Neural cell (in vitro differentiated cells): ENCODE measurements around the gene CTRB2. TPM values are rescaled to one million over a fixed set of nuclear protein-coding genes. Genes with fewer than 3 reads are reported as not detected.

Source experiments
- H2AFZ ChIP-seq: fragments of 200-600, 300-800 bp; sonication (generic), shearing (Covaris generic); 2 replicates; pipeline ENCODE4 v1.6.0; 2014; ENCODE audit warnings: low read depth, mild to moderate bottlenecking, antibody characterized with exemption, low read length, moderate library complexity
- H3F3A ChIP-seq: fragments of 200-600 bp; shearing (Covaris generic); 2 replicates; pipeline ENCODE4 v1.6.1; 2016; ENCODE audit warnings: mild to moderate bottlenecking, moderate library complexity, mixed read lengths, antibody characterized with exemption, low read length; ENCODE audit not compliant: insufficient read depth, poor library complexity, severe bottlenecking
- H3K27ac ChIP-seq: fragments of 200-600, 300-800 bp; sonication (generic), shearing (Covaris generic); 2 replicates; pipeline ENCODE4 v1.5.1; 2014; ENCODE audit warnings: mild to moderate bottlenecking, low read length, moderate library complexity
- H3K27me3 ChIP-seq: fragments of 300-800, 200-600 bp; sonication (generic), shearing (Covaris generic); 2 replicates; pipeline ENCODE4 v1.6.0; 2014; ENCODE audit warnings: mild to moderate bottlenecking, low read depth, low read length, moderate library complexity; ENCODE audit not compliant: insufficient read depth
- H3K36me3 ChIP-seq: fragments of 300-800, 200-600 bp; sonication (generic), shearing (Covaris generic); 2 replicates; pipeline ENCODE4 v1.5.1; 2014; ENCODE audit warnings: mild to moderate bottlenecking, antibody characterized with exemption, low read length, moderate library complexity; ENCODE audit not compliant: insufficient read depth
- H3K4me2 ChIP-seq: fragments of 300-800, 200-600 bp; sonication (generic), shearing (Covaris generic); 2 replicates; pipeline ENCODE4 v1.6.0; 2014; ENCODE audit warnings: mild to moderate bottlenecking, low read length
- H3K4me3 ChIP-seq: fragments of 300-800, 200-600 bp; sonication (generic), shearing (Covaris generic); 2 replicates; pipeline ENCODE4 v1.5.1; 2014; ENCODE audit warnings: mild to moderate bottlenecking, low read length, moderate library complexity
- H3K79me2 ChIP-seq: fragments of 200-600 bp; shearing (Covaris generic); replicated peaks from 2 replicates; pipeline ENCODE4 v1.6.0; 2014; ENCODE audit warnings: mild to moderate bottlenecking, low read length, moderate library complexity; ENCODE audit not compliant: insufficient read depth
- H3K9ac ChIP-seq: fragments of 300-800, 200-600 bp; sonication (generic), shearing (Covaris generic); 2 replicates; pipeline ENCODE4 v1.6.1; 2016; ENCODE audit warnings: mild to moderate bottlenecking, low read length, mixed read lengths
- H3K9me2 ChIP-seq: fragments of 200-600 bp; shearing (Covaris generic); 2 replicates; pipeline ENCODE4 v1.6.1; 2016; ENCODE audit warnings: mild to moderate bottlenecking, low read length, mixed read lengths; ENCODE audit not compliant: insufficient read depth
- H3K9me3 ChIP-seq: fragments of 200-600, 300-800 bp; sonication (generic), shearing (Covaris generic); 2 replicates; pipeline ENCODE4 v1.6.1; 2016; ENCODE audit warnings: mild to moderate bottlenecking, mixed run types, low read length, moderate library complexity, mixed read lengths
- H4K20me1 ChIP-seq: fragments of 200-600 bp; shearing (Covaris generic); 2 replicates; pipeline ENCODE4 v1.6.1; 2016; ENCODE audit warnings: mild to moderate bottlenecking, mixed run types; ENCODE audit not compliant: insufficient read depth
- EP300 ChIP-seq: fragments of 450-650 bp; conservative IDR thresholded peaks from 2 replicates; pipeline ENCODE4 v1.6.1; 2014; ENCODE audit warnings: antibody characterized with exemption, mild to moderate bottlenecking, moderate library complexity; ENCODE audit not compliant: poor library complexity, severe bottlenecking
- EZH2 ChIP-seq: fragments of 200-600, 300-800 bp; shearing (Covaris generic), sonication (generic); IDR thresholded peaks from 2 replicates; pipeline ENCODE4 v1.6.1; 2014; ENCODE audit warnings: antibody characterized with exemption, low read length, borderline replicate concordance, mild to moderate bottlenecking; ENCODE audit not compliant: insufficient read depth, poor library complexity, severe bottlenecking
- MXI1 ChIP-seq: fragments of 450-650 bp; conservative IDR thresholded peaks from 2 replicates; pipeline ENCODE4 v1.6.1; 2014; ENCODE audit warnings: antibody characterized with exemption, mild to moderate bottlenecking; ENCODE audit not compliant: poor library complexity, severe bottlenecking
- POLR2AphosphoS5 ChIP-seq: IDR thresholded peaks from 2 replicates; pipeline ENCODE4 v1.6.1; 2012
- RAD21 ChIP-seq: fragments of 450-650 bp; conservative IDR thresholded peaks from 2 replicates; pipeline ENCODE4 v1.6.1; 2014; ENCODE audit warnings: antibody characterized with exemption, mild to moderate bottlenecking, moderate library complexity
- REST ChIP-seq: IDR thresholded peaks from 2 replicates; pipeline ENCODE4 v1.6.1; 2012; ENCODE audit warnings: borderline replicate concordance
- SMC3 ChIP-seq: fragments of 450-650 bp; conservative IDR thresholded peaks from 2 replicates; pipeline ENCODE4 v1.6.1; 2014; ENCODE audit warnings: antibody characterized with exemption, mild to moderate bottlenecking, moderate library complexity; ENCODE audit not compliant: poor library complexity
- TAF1 ChIP-seq: IDR thresholded peaks from 2 replicates; pipeline ENCODE4 v1.6.1; 2012; ENCODE audit warnings: low read depth
- polyA plus RNA-seq: library from polyadenylated mRNA; depleted of rRNA; stranded (reverse); fragments of >200 nt; gene quantifications from 2 replicates; pipeline ENCODE4 v1.2.3, GENCODE V29; 2014
- TF ChIP-seq, protein P1 (sequence below): fragments of 450-650 bp; IDR thresholded peaks from 2 replicates; pipeline ENCODE4 v1.5.1; 2014; ENCODE audit warnings: antibody characterized with exemption, mild to moderate bottlenecking, moderate library complexity; ENCODE audit not compliant: poor library complexity, severe bottlenecking

The CTRB2 gene
- polyA plus RNA-seq, 1 donor from 2014 or later, result not detected

GRCh38 chr16:75254359-75254837, 47.4 kb upstream of the CTRB2 start:
- Histone ChIP-seq H2AFZ (no peak overlapping the region), H4K20me1 (peaks cover 6% of the 10 kb centered on the region), H3K27me3 (no peaks in the 10 kb centered on the region), H3K36me3 (no peaks in the 10 kb centered on the region), H3F3A (no peaks in the 10 kb centered on the region), H3K9me3 (no peaks in the 10 kb centered on the region), H3K79me2 (peaks cover 47% of the 10 kb centered on the region), H3K9ac (no peak overlapping the region), H3K9me2 (no peaks in the 10 kb centered on the region), H3K4me2 (no peak overlapping the region), H3K27ac (no peak overlapping the region), H3K4me3 (no peak overlapping the region)
- TF ChIP-seq MXI1, result no peak
- no peak for TF ChIP-seq EZH2
- TF ChIP-seq TAF1, result no peak
- TF ChIP-seq EP300, result no peak
- TF ChIP-seq POLR2AphosphoS5, result no peak
- no peak for TF ChIP-seq RAD21
- no peak for TF ChIP-seq REST
- TF ChIP-seq, protein P1, sequence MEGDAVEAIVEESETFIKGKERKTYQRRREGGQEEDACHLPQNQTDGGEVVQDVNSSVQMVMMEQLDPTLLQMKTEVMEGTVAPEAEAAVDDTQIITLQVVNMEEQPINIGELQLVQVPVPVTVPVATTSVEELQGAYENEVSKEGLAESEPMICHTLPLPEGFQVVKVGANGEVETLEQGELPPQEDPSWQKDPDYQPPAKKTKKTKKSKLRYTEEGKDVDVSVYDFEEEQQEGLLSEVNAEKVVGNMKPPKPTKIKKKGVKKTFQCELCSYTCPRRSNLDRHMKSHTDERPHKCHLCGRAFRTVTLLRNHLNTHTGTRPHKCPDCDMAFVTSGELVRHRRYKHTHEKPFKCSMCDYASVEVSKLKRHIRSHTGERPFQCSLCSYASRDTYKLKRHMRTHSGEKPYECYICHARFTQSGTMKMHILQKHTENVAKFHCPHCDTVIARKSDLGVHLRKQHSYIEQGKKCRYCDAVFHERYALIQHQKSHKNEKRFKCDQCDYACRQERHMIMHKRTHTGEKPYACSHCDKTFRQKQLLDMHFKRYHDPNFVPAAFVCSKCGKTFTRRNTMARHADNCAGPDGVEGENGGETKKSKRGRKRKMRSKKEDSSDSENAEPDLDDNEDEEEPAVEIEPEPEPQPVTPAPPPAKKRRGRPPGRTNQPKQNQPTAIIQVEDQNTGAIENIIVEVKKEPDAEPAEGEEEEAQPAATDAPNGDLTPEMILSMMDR, result no peak
- no peak for TF ChIP-seq SMC3

DNA sequence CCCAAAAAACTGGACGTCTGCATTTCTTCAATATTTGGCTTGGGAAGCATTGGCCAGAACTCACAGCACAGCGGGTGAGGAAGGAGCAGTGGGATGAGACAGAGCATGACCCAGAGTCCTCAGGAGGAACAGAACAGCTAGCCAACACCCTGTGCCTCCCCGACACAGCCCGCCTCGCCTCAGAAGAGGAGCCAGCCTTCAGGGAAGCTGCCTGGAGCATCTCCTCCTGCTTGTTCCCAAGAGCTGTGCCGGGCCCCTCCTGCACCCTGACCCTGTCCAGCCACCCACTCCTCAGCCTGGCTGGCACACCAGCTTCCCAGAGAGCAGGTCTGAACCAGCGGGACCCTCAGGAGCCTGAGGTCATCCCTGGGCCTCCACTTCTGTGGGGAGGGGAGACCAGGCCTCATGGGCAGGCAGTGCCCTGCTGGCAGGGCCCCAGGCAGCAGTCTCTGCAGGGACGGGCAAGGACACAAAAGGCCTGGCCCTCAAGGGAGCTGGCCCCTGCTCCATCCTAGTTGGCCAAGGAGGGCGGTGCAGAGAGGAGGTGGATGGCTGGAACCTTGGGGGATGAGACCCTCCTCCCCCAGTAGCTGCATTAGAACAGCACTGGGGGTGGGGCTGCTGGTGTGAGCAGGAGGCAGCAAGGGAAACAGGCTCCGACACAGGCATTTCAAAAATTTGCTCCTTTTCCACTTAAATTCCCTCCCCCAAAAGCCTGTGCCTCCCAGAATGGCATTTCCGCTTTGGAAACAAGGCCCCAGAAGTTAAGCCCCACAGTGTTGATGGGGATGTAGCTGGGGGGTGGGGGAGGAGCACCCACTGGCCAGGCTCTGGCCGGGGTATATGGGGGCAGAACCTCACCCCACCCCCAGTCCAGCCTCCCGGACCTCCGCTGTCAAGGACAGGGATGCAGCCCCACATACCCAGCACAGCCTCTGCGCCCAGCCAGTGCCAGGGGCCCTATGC, 46.3 kb upstream of the CTRB2 start:
- Histone ChIP-seq H3K9me2 (no peaks in the 10 kb centered on the region), H3F3A (no peaks in the 10 kb centered on the region), H3K9ac (no peak overlapping the region), H3K27me3 (no peaks in the 10 kb centered on the region), H2AFZ (no peak overlapping the region), H3K4me3 (no peak overlapping the region), H3K4me2 (no peak overlapping the region), H4K20me1 (peaks cover 6% of the 10 kb centered on the region), H3K27ac (no peak overlapping the region), H3K79me2 (peaks cover 37% of the 10 kb centered on the region), H3K36me3 (no peaks in the 10 kb centered on the region), H3K9me3 (no peaks in the 10 kb centered on the region)
- no peak for TF ChIP-seq SMC3
- TF ChIP-seq TAF1, result no peak
- TF ChIP-seq MXI1, result no peak
- no peak for TF ChIP-seq POLR2AphosphoS5
- TF ChIP-seq RAD21, result no peak
- no peak for TF ChIP-seq REST
- no peak for TF ChIP-seq EZH2
- no peak for TF ChIP-seq EP300
- TF ChIP-seq, protein P1, result no peak
